GF-D8 (cell line): ENCODE results near the gene ATXN3L.
"Not testable (repeated sequence)": the region's sequence is repeated elsewhere in the genome, so short reads cannot be mapped to it uniquely, and the experiment has no call there.

Experiments used
- DNase-seq: peaks from one replicate; lab custom pipeline; 2025; lab: John Stamatoyannopoulos, UW

Gene ATXN3L

GRCh38 chrX:13305108-13305507 lies 14.7 kb downstream of the ATXN3L start:
- DNase-seq = no peak

DNA sequence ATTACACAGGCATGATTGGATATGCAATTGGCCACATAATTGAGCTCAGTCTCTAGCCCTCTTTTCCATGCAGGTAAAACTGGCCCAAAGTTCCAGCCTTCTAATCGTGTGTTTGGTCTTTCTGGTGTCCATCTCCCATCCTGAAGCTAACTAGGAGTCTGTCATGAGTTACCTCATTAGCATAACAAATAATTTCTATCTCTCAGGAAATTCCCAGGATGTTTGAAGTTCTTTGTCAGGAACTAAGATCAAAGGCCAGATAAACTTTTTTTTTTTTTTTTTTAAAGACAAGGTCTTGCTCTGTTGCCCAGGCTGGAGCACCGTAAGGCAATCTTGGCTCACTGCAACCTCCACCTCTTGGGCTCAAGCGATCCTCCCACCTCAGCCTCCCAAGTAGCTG lies 15.8 kb downstream of the ATXN3L start:
- no peak for DNase-seq

GRCh38 chrX:13303248-13303647 lies 16.6 kb downstream of the ATXN3L start:
- not testable (repeated sequence) for DNase-seq

- no peak for DNase-seq
Measured at GRCh38 chrX:13298836-13299235, 21.0 kb downstream of the ATXN3L start.

- DNase-seq = no peak
Measured at GRCh38 chrX:13295841-13296240, 24.0 kb downstream of the ATXN3L start.

DNA sequence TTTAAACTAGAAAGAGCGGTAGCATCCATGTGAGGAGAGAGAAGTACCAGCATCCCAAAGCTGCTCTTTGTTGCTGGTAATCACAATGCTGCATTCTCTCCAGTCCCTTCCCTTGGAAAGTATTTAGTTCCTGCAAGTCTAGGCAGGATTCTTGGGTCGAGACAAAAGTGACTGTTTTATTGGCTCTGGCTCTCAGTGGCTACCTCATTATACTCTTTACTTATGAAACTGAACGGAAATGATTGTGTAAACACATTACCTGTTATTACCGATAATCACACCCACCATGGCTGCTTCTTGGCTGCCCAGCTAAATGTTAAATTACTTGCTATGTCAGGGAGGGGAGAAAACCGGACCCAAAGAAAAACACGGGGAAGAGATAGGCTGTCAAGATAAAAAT lies 26.2 kb downstream of the ATXN3L start:
- no peak for DNase-seq

DNA sequence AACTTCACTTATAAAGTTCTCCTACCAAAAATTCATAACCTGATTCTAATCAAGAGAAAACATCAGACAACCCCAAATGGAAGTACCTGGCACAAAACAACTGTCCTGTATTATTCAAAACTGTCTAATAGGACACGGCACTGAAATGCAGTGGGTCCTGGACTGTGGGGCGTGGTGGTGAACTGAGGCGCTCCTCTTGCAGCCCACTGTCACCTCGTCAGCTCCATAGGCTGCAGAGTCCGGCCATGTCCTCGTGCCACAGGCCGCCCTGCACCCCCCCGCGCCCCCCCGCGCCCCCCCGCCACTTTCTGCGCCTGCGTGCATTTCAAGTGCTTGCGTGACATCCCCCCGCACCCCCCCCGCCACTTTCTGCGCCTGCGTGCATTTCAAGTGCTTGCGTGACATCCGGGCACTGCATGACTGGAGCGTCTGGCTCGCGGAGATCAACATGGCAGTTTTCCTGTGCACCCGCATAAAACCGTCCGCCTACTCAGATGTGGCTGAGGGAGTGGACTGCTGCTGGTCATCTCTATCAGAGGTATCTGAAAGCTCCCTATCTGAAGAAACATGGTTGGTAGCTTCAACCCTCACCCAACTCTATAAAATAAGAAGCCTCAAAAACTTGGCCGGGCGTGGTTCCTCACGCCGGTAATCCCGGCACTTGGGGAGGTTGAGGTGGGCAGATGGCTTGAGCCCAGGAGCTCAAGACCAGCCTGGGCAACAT lies 28.8 kb downstream of the ATXN3L start:
- DNase-seq = no peak

DNA sequence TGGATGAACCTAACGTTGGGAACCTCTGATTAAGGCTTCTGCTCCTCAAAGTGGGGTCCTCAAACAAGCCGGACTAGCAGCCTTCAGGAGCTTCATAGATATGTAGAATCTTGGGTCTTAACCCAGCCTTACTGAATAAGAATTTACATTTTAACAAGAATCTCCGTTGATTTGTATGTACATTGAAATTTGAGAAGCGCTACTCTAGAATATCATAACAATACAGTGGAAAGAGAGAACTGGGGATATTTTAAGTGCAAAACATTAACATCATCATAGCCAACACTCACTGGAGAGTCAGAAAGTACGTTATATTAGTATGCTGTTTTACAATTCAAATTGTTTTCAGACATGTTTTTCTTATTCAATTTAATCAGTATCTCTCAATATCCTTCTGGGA lies 31.2 kb downstream of the ATXN3L start:
- no peak for DNase-seq

- DNase-seq = no peak
Measured at GRCh38 chrX:13287816-13288215, 32.0 kb downstream of the ATXN3L start.

DNA sequence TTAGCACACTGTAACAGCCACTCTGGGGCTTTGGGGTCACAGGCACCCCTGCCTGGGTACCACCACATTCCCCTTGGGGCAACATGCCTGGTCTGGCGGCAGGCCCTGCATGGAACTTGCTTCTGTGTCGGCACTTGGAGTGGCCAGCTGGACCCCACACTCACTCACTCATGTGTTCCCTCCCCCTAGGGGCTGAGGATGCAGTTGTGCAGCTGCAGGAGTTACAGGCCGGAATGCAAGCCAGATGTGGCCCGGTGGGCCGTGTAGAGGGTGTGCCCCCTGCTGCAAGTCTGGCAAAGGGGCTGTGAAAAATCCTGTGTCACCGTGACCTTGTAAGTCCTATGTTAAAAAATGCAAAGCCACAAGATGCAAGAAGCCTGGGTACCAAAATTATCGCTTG lies 34.2 kb downstream of the ATXN3L start:
- DNase-seq = no peak

DNA sequence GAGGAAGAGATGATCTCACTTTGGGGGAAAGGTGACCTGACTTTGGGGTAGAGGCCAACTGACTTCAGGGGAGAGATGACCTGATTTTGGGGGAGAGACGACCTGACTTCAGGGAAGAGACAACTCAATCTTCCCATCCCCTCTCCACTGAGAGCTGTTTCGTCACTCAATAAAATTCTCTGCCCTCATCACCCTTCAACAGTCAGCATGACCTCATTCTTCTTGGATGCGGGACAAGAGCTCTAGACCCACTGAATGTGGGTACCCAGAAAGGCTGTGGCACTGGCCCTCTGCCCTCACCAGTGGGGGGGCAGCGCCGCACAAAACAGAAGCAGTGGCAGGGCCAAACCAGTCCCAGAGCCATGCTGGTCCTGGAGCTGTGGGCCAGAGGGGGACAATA lies 34.6 kb downstream of the ATXN3L start:
- no peak for DNase-seq

- no peak for DNase-seq
Measured at GRCh38 chrX:13284570-13284969, 35.3 kb downstream of the ATXN3L start.

DNA sequence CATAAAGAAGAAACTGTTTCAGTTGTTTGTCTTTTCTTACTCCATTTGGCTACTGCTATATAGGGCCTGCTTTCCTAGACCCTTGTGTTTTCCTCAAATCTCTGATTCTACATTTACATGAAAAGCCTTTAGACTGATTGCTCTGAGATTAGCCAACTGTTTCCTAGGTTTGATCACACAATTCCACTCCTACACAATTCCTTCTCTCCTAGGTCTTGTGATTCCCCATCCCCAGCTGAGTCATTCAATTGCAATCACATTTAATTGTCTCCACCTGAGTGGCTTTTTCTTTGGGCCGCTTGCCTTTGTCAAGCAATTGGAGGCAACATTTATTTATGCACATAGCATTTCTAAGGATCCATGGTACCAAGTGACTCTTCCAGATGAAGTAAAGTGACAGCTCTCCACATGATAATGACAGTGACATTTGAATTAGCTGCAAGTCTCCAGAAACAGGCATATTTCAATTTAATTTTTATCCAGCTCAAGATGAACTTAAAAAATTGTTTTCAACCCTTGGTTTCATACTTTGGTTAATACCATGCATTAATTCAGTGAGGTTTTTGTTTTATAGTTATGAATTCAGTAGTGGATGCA lies 35.8 kb downstream of the ATXN3L start:
- no peak for DNase-seq

- DNase-seq = peak; percentile 50
Measured at GRCh38 chrX:13283512-13283911, 36.3 kb downstream of the ATXN3L start.

GRCh38 chrX:13281289-13281688 lies 38.6 kb downstream of the ATXN3L start:
- no peak for DNase-seq

GRCh38 chrX:13279279-13280018 lies 40.4 kb downstream of the ATXN3L start:
- no peak for DNase-seq

DNA sequence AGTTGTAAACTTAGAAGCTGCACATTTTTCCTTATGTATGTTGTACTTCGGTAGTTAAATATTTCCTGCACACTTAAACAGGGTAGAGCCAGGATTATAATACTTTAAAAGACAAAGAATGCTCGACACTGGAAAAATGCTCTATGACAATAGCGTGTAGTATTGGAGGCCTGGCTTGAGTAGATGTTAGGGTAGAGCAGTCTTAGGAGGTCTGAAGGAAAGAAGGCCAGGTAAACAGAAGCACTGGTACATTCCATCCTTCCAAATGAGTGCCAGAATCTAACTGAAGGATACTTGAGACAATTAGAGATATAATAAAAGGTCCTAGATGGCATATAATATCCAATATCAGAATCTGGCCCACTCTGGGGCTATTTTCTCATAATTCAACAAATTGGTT lies 42.3 kb downstream of the ATXN3L start:
- DNase-seq = no peak

DNA sequence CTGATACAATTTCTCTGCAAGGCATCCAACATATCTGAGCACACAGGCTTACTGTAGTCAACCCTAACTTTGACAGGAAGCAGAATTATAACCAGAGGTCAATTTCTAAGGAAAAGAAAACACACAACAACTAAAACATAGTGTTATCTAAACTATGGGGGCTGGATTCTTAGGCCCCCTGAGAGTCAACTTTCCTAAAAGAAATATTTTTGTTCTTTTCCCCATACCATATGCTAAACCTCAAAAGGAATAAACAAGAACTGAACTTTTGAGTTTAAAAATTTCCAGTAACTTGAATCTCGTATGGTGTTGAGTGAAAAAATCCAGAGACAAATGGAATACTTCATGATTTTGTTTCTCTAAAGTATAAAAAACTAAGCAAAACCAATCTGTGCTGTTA lies 42.9 kb downstream of the ATXN3L start:
- no peak for DNase-seq

DNA sequence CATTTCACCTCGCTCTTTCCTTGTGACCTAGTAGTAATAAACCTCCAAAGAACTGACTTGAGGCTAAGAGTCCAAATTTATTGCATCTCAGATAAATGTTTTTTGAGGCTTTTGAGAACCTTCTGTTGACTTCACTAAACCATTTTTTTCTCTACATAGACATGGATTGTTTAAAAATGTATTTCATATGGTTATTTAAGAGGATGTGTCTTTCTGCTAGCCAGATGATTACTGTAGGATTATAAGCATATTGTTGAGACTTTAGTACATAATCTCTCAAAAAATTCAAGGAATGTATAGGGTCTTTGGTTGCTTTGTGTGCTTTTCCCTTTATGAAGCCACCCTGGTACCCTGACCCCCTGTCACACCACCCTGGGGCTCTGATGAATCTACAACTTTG lies 44.8 kb downstream of the ATXN3L start:
- DNase-seq = no peak

DNA sequence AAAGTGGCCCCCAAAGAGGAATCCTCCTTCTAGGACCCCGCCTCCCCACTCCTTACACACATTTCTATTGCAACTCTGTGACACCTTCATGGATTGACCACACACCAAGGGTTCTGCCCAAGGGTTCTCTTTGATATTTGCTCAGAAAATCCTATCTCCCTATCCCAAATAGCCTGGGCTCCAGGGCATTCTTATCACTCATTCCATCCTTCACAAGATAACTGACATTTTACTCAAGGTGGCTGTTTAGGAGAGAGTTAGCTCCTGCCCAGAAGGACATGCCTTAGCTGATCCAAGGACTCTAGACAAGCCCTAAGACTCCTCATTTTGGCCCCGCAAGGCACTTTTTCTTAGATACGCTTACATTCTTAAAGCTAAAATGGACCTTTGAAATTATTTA lies 47.4 kb downstream of the ATXN3L start:
- no peak for DNase-seq

- DNase-seq = no peak
Measured at GRCh38 chrX:13271511-13271910, 48.3 kb downstream of the ATXN3L start.

GRCh38 chrX:13270360-13270759 lies 49.5 kb downstream of the ATXN3L start:
- DNase-seq = no peak

DNA sequence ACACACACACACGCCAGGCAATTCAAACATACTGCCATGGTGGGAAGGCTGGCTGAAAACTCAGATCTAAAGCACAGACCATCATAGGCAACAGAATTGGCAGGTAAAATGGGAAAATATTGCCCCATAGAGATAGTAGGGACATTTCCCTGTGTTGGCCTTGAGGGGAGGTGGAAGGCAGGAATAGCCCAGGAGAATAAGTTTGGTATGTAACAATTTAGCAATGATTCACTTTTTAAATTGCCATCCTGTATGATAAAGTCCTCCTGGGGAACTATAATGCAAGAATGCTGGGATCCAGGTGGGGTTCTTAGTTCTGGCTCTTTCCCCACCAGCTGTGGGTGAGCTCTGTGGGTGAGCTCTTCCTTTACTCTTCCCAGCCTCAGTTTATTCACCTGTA lies 51.0 kb downstream of the ATXN3L start:
- no peak for DNase-seq
